Measurements from ENCODE around the gene PKP4. TPM values are rescaled to one million over a fixed set of nuclear protein-coding genes. Genes with fewer than 3 reads are reported as not detected.

PKP4 gene
- total and polyA plus RNA-seq, 2 of the 8 experiments (the other 6 are each of a cell fraction or from before 2014, with no cell fraction given), result 48.2 to 88.0 TPM

- no peaks in the 10 kb centered on the region for H3K27me3 ChIP-seq (replicated peaks in 1 of 4; ENCODE audit: control insufficient read depth in 3 of 4, extremely low read depth in 1 of 4, insufficient read depth in 3 of 4, low read length in 3 of 4)
- H2AK5ac ChIP-seq (ENCODE audit: low read depth, low read length), result no peak overlapping the region
- POLR2A ChIA-PET (ENCODE audit: partially characterized antibody), result no interaction called here
- H2BK5ac ChIP-seq (ENCODE audit: low read depth, low read length), result no peak overlapping the region
- no peak overlapping the region for H2BK20ac ChIP-seq (ENCODE audit: low read length)
- peaks cover 0 to 80% of the 10 kb centered on the region in 2 experiments; a peak in 3 of 4 replicates for H3K79me2 ChIP-seq (ENCODE audit: control insufficient read depth in 1 of 2, insufficient read depth in 2 of 2, low read length in 2 of 2)
- no peak overlapping the region for H2BK15ac ChIP-seq (ENCODE audit: low read length)
- H3K4me1 ChIP-seq (replicated peaks in 1 of 4; ENCODE audit: control insufficient read depth in 3 of 4, insufficient read depth in 4 of 4, low read length in 3 of 4), result peaks cover 0 to 19% (median 2%) of the 10 kb centered on the region in 4 experiments; a peak in 4 of 7 replicates
- no peak overlapping the region for H3K9ac ChIP-seq (replicated peaks in 1 of 4; ENCODE audit: extremely low read depth in 1 of 4, low read depth in 3 of 4, low read length in 3 of 4)
- H4K5ac ChIP-seq (ENCODE audit: insufficient read length, low read depth, low read length), result no peak overlapping the region
- peaks cover 3% of the 10 kb centered on the region; the same call in 1 of the 2 replicates for H3K79me1 ChIP-seq (ENCODE audit: low read depth, low read length)
- WGBS, 2 experiments (ENCODE audit: extremely low coverage in 1 of 2, insufficient coverage in 1 of 2, insufficient read length in 1 of 2, insufficient replicate concordance in 2 of 2, low coverage in 1 of 2, low lambda C conversion rate in 2 of 2, missing lambda C conversion rate in 1 of 2), result 93% methylated on average over 2 of the region's 2 CpGs; no CpG with 5 or more reads in 1 of the 2 experiments
- H3K14ac ChIP-seq (ENCODE audit: insufficient read length), result no peak overlapping the region
- H3K4me2 ChIP-seq (ENCODE audit: insufficient read depth in 1 of 2, low read depth in 2 of 2, low read length in 2 of 2), result no peak overlapping the region
- H2BK12ac ChIP-seq (ENCODE audit: low read depth, low read length), result no peak overlapping the region
- H3K23me2 ChIP-seq (ENCODE audit: low read depth, low read length), result peaks cover 1% of the 10 kb centered on the region; the same call in 1 of the 2 replicates
- H3K4me3 ChIP-seq (ENCODE audit: extremely low read depth in 1 of 4, insufficient read depth in 2 of 4, low read depth in 3 of 4, low read length in 4 of 4), result no peak overlapping the region
- no peak overlapping the region for H2AFZ ChIP-seq (ENCODE audit: low read length)
- FAIRE-seq, result no peak
- H4K20me1 ChIP-seq (replicated peaks in 1 of 2; ENCODE audit: control insufficient read depth in 1 of 2, insufficient read depth in 2 of 2, low read length in 2 of 2), result no peaks in the 10 kb centered on the region
- H3K56ac ChIP-seq (replicated peaks; ENCODE audit: insufficient read length, low read depth, low read length), result no peak overlapping the region
- H3K9me3 ChIP-seq (ENCODE audit: insufficient read depth in 2 of 2, low read depth in 1 of 2, low read length in 1 of 2), result no peaks in the 10 kb centered on the region
- no peaks in the 10 kb centered on the region for H3K36me3 ChIP-seq (ENCODE audit: control insufficient read depth in 2 of 4, insufficient read depth in 4 of 4, low read length in 3 of 4)
- no peak overlapping the region for H3K4ac ChIP-seq (replicated peaks; ENCODE audit: insufficient read length, low read depth, low read length)
- no peak overlapping the region for H3K18ac ChIP-seq (ENCODE audit: extremely low read depth, low read length)
- H2BK120ac ChIP-seq (replicated peaks; ENCODE audit: low read depth, low read length), result no peak overlapping the region
- DNase-seq (ENCODE audit: low read depth in 1 of 2, low spot score in 2 of 2), result no peak
- no peak overlapping the region for H3K27ac ChIP-seq (ENCODE audit: low read depth, low read length)
- H3K23ac ChIP-seq (ENCODE audit: insufficient read length), result no peak overlapping the region
- CTCF ChIA-PET (ENCODE audit: partially characterized antibody), result interaction anchor here (0.7 to 1.4 kb wide), 3 partner anchors 19 to 1052 kb away, joined by 3 to 4 read pairs (median 4); no protein-coding TSS in a partner anchor
- H4K8ac ChIP-seq (ENCODE audit: extremely low read depth, insufficient read depth, low read length), result no peak overlapping the region
- no peak overlapping the region for H4K91ac ChIP-seq (replicated peaks; ENCODE audit: insufficient read length, low read length)
Measured at GRCh38 chr2:158509928-158510797, 53.4 kb downstream of the PKP4 start.
